ENCODE results near the gene MRPL36. TPM values are rescaled to one million over a fixed set of nuclear protein-coding genes. Genes with fewer than 3 reads are reported as not detected.
"Not testable (repeated sequence)": the region's sequence is repeated elsewhere in the genome, so short reads cannot be mapped to it uniquely, and the experiment has no call there.

The MRPL36 gene
- total RNA-seq (2014; rRNA removed; shearing (Covaris generic); ENCODE audit: low replicate concordance), result 188 and 248 TPM in 2 replicates

DNA sequence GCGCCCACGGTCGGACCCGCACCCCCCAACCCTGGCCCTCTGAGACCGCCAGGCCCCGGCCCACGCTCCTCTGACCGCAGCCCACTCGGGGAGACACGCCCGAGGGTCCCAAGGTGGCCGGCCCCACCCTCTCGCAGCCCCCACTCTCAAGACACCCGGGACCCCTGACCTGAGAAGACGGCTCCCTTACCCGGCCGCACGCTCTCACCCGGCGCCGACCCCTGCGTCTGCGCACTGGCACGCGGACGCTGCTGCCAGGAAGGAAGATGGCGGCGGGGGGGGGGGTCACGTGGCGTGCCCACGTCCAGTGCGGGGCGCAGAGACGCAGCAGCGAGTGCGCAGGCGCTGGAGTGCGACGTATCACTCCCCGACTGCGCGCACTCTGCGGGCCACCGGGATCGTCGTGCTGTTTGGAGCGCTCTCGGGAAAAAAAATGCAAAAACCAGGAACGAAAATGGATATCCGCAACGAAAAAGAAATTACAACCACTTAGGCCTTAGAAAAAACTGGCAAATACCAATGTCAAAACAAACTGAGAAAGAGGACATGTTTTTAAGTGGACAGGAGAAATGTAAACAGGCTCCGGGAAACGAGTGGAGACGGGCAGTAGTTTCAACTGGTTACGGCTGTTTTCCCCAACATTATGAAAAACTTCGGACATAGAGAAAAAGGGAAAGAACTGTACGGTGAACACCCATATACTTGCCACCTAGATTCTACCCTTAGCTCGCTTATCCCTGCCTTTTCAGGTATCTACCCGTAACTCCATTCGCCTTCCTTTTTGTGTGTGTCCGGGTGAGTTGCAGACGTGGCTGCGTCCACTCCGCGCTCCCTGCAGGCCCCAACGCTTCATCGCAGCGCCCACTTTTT, at the start of gene MRPL36:
Gene MRPL36, minus strand, starts transcription at position 236 of the 870 bp plus-strand sequence. CDS start 902 bp downstream, outside the sequence.
- Histone ChIP-seq H3K4me3 (peak within 1 kb of the TSS; percentile 91), H3K27me3 (no peaks in the 10 kb centered on the region), H3K9me3 (peaks cover 5% of the 10 kb centered on the region), H3K36me3 (peaks cover 64% of the 10 kb centered on the region)
- DNase-seq, result peak; percentile 97

GRCh38 chr5:1847611-1848010, 48.0 kb upstream of the MRPL36 start:
- DNase-seq, result no peak
- Histone ChIP-seq H3K4me3 (no peak overlapping the region), H3K36me3 (no peaks in the 10 kb centered on the region), H3K27me3 (peaks cover 9% of the 10 kb centered on the region), H3K9me3 (no peaks in the 10 kb centered on the region)

DNA sequence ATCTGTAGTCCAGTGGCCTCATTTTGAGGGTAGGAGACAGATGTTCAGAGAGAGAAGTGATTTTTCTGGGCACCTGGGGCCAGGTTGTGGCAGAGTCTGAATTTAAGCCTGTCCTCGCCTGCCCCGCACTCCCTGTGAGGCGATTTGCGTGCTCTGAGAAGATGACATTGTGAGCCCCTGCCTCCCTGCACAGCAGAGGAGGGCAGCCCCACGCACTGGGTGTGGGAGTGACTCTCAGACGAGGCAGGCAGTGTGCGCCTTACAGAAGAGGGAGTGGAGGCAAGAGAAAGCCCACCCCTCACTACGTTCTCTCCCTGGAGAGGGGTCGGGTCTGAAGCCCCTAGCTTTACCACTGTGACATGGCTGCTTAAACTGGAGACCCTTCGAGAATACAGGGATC, 47.4 kb upstream of the MRPL36 start:
- no peak for DNase-seq
- no peak overlapping the region for H3K4me3 ChIP-seq
- H3K9me3 ChIP-seq, result no peaks in the 10 kb centered on the region
- peaks cover 9% of the 10 kb centered on the region for H3K27me3 ChIP-seq
- H3K36me3 ChIP-seq, result no peaks in the 10 kb centered on the region

GRCh38 chr5:1846583-1846982, 46.9 kb upstream of the MRPL36 start:
- no peak for DNase-seq
- H3K27me3 ChIP-seq, result peaks cover 9% of the 10 kb centered on the region
- no peaks in the 10 kb centered on the region for H3K9me3 ChIP-seq
- H3K36me3 ChIP-seq, result no peaks in the 10 kb centered on the region
- no peak overlapping the region for H3K4me3 ChIP-seq

GRCh38 chr5:1845696-1846095, 46.1 kb upstream of the MRPL36 start:
- Histone ChIP-seq H3K9me3 (no peaks in the 10 kb centered on the region), H3K36me3 (no peaks in the 10 kb centered on the region), H3K4me3 (no peak overlapping the region), H3K27me3 (peaks cover 9% of the 10 kb centered on the region)
- DNase-seq, result no peak

DNA sequence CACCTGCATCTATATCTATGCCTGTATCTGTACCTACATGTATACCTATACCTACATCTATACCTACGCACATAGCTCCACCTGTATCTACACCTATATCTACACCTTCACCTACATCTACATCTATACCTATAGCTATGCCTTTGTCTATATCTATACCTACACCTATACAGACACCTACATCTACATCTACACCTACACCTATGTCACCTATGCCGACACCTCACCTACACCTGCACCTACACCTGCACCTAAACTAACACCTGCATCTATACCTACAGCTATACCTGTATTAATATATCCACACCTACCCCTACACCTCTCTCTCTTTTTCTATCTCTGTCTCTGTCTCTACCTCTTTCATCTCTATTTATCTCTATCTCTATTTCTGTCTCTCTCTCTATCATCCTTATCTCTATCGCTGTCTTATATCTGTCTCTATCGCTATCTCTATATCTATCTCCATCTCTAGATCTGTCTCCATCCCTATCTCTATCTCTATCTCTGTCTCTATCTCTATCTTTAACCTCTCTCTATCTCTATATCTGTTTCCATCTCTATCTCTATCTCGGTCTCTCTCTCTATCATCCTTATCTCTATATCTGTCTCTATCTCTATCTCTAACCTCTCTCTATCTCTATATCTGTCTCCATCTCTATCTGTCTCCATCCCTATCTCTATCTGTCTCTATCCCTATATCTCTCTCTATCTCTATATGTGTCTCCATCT, 45.2 kb upstream of the MRPL36 start:
- DNase-seq, result no peak
- no peaks in the 10 kb centered on the region for H3K36me3 ChIP-seq
- peaks cover 9% of the 10 kb centered on the region for H3K27me3 ChIP-seq
- H3K9me3 ChIP-seq, result no peaks in the 10 kb centered on the region
- H3K4me3 ChIP-seq, result no peak overlapping the region

DNA sequence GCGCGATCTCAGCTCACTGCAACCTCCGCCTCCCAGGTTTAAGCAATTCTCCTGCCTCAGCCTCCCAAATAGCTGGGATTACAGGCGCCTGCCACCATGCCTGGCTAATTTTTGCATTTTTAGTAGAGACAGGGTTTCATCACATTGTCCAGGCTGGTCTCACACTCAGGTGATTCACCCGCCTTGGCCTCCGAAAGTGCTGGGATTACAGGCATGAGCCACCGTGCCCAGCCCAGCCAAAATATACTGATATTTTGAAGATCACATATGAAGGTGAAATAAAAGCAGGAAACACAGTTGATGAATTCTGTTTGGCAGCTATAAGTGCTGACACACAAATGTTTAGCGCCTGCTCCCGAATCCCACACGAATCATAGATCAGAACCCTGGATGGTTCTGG, 44.1 kb upstream of the MRPL36 start:
- DNase-seq, result peak; percentile 54
- not testable (repeated sequence) for H3K27me3 ChIP-seq, H3K4me3 ChIP-seq, H3K36me3 ChIP-seq, H3K9me3 ChIP-seq

DNA sequence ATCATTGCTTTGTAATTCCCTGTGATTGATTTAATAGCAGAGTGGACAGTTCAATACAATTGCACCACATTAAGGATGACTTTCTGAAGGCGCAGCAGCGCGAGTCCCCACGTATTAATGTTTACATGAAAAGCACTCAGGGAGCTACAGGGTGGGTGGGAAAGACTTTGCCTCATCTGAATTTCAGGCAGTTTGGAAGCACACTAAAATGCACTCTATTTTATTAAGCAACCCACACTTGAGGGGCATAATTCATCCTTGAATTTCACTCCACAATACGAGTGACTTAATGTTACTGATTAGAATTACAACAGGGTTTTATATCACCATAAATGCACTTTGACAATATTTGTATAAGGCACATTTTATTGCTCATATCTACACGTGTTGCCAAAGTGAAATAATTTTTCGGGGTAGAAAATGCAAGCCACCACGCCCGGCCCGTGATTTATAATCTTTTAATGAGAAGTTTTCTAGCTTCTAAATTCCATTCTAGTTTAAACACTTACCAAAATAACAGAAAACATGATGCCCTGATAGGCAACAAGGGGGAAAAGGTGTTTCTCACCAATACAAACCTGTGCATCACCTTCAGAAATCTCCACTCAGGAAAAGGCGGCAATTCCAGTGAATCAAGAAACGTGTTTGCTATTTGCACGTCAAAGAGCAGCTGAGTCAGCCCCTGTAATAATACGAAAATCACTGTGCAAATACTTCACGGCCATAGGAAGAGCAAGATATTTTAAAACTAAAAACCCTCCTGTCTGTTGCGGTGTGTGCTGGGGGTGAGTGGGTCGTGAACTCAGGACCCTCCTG, 42.6 kb upstream of the MRPL36 start:
- peaks cover 7% of the 10 kb centered on the region for H3K27me3 ChIP-seq
- no peaks in the 10 kb centered on the region for H3K36me3 ChIP-seq
- no peaks in the 10 kb centered on the region for H3K9me3 ChIP-seq
- no peak for DNase-seq
- H3K4me3 ChIP-seq, result no peak overlapping the region

- peaks cover 6% of the 10 kb centered on the region for H3K27me3 ChIP-seq
- no peaks in the 10 kb centered on the region for H3K36me3 ChIP-seq
- no peak for DNase-seq
- H3K9me3 ChIP-seq, result no peaks in the 10 kb centered on the region
- H3K4me3 ChIP-seq, result no peak overlapping the region
These were observed 41.3 kb upstream of the MRPL36 start for GRCh38 chr5:1840741-1841521.

- peaks cover 4% of the 10 kb centered on the region for H3K27me3 ChIP-seq
- no peak overlapping the region for H3K4me3 ChIP-seq
- DNase-seq, result no peak
- no peaks in the 10 kb centered on the region for H3K9me3 ChIP-seq
- H3K36me3 ChIP-seq, result no peaks in the 10 kb centered on the region
These were observed 40.5 kb upstream of the MRPL36 start for GRCh38 chr5:1840071-1840547.

DNA sequence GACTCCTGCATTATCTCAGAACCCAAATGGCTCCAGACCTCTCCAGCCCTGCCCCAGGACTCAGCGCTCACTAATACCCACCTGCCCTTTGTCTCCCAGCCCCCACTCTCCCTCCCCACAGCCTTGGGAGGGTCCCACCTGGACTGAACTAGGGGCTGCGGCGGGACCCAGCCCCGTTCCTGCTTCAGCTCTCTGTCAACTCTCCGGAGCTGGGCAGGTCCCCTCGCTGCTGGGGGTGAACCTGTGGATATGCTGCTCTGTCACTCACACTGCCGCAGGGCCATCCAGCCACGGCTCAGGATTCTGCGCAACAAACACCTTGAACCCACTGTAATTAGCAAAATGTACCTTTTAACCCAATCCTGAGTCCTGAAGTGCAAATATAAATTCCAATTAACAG, 38.4 kb upstream of the MRPL36 start:
- Histone ChIP-seq H3K9me3 (no peaks in the 10 kb centered on the region), H3K4me3 (no peak overlapping the region), H3K36me3 (no peaks in the 10 kb centered on the region), H3K27me3 (no peaks in the 10 kb centered on the region)
- DNase-seq, result no peak

DNA sequence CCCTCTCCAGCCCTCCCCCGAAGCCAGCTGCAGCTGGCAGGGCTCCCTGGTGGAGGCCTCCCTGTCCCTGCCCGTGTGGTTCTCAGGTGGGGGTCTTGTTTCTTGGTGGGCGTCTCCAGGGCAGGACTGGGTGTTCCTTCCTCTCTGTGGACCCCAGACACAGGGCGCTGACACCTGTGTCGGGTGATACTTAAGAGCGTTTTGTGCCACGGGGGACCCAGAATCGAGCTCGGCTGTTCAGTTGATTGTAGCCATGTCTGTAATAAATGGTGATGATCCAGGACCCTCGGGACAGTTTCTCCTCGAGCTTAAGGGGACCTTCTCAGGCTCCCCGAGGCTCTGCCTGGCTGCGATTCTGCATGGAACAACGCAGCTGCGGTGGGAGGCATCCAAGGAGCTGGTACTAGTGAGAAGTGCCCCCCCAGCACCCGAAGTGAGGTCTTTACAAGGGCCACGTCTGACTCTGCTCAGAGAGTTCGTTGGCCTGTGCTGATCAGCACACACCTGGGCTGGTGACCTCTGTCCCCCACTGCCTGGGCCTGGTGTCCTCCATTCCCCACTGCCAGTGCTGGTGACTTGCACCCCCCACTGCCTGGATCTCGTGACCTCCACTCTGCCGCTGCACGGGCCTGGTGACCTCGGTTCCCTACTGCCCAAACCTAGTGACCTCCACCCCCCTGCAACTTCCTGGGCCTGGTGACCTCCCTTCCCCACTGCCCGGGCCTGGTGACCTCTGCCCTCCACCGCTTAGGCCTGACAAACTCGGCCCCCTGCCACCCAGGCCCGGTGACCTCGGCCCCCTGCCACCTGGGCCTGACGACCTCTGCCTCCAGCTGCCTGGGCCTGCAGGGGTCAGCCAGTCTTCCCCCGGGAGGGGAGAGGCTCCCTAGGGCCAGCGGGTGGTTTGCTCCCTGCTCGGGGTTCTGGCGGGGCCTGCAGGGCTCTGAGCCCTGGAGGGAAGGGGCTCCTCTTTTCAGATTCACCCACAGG, 37.5 kb upstream of the MRPL36 start:
- Histone ChIP-seq H3K9me3 (no peaks in the 10 kb centered on the region), H3K4me3 (no peak overlapping the region), H3K36me3 (no peaks in the 10 kb centered on the region), H3K27me3 (no peaks in the 10 kb centered on the region)
- DNase-seq, result no peak

DNA sequence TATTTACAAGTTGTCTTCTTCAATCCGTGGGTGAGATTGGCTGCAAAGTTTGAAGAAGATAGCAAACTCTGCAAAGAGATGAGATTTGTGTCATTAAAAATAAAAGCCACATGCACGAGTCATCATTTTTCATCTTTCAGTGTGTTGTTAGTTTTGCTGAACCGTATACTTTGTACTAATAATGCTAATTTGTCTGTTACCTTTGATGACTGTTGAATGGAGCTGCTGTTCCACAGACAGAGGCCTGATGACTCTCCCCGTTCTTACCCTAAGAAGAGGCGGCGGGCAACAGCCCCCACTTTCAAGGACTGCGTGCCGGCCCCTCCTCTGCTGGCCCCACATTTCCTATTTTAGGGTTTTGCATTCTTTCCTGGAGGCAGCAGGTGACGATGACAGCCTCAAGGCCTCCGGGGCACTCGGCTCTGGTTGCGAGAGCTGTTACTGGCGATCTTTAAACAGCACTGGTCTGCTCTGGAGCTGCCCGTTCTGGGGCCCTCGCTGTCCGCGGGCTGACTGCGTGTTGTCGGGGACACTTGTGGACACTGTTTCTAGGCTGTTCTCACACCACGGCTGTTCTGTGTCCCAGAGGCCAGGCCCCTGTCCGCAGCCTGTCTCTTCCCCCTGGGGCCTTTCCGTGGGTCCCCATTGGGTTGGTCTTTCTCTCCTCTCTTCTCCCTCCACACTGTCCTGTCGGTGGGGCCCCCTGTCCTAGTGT, 36.7 kb upstream of the MRPL36 start:
- H3K9me3 ChIP-seq, result no peaks in the 10 kb centered on the region
- no peak overlapping the region for H3K4me3 ChIP-seq
- no peaks in the 10 kb centered on the region for H3K36me3 ChIP-seq
- no peak for DNase-seq
- H3K27me3 ChIP-seq, result no peaks in the 10 kb centered on the region

- no peaks in the 10 kb centered on the region for H3K36me3 ChIP-seq
- no peak overlapping the region for H3K4me3 ChIP-seq
- no peaks in the 10 kb centered on the region for H3K9me3 ChIP-seq
- H3K27me3 ChIP-seq, result no peaks in the 10 kb centered on the region
- no peak for DNase-seq
These were observed 35.8 kb upstream of the MRPL36 start for GRCh38 chr5:1835431-1835830.

All from MG63 (cell line).